Loucy (cell line): Measurements from ENCODE around the gene SLC44A2.

Experiments
- CTCF ChIP-seq: fragments of 200-600 bp; sonication (generic); conservative IDR thresholded peaks from 2 replicates; pipeline ENCODE4 v1.5.1; 2014; ENCODE audit warnings: mild to moderate bottlenecking, antibody characterized with exemption, low read length
- EZH2phosphoT487 ChIP-seq: fragments of 200-600 bp; IDR thresholded peaks from 2 replicates; pipeline ENCODE4 v1.6.1; 2018; ENCODE audit warnings: antibody characterized with exemption, mild to moderate bottlenecking, moderate library complexity, borderline replicate concordance

- TF ChIP-seq CTCF: no peak
- TF ChIP-seq EZH2phosphoT487: no peak
These were observed 35.0 kb downstream of the SLC44A2 start for GRCh38 chr19:10660346-10660745.
